HG03045 (cell line): ENCODE data around the gene BPHL.
"Not testable (repeated sequence)": the region's sequence is repeated elsewhere in the genome, so short reads cannot be mapped to it uniquely, and the experiment has no call there.

Experiments used
- ATAC-seq: cut with Tn5 transposase; IDR thresholded peaks from one replicate; pipeline ENCODE4 v1.9.1; 2021; ENCODE audit warnings: mild to moderate bottlenecking, moderate library complexity; ENCODE audit not compliant: unreplicated experiment

Gene BPHL

GRCh38 chr6:3120765-3121089 is 2.2 kb downstream of the BPHL start:
- ATAC-seq: no peak

- no peak for ATAC-seq
These were observed 4.3 kb downstream of the BPHL start for GRCh38 chr6:3122823-3123182.

- no peak for ATAC-seq
These were observed 6.2 kb downstream of the BPHL start for GRCh38 chr6:3124667-3125066.

- ATAC-seq: no peak
These were observed 7.3 kb downstream of the BPHL start for GRCh38 chr6:3125815-3126214.

- no peak for ATAC-seq
These were observed 10.0 kb downstream of the BPHL start for GRCh38 chr6:3128356-3129108.

GRCh38 chr6:3131695-3132094 is 13.2 kb downstream of the BPHL start:
- no peak for ATAC-seq

- ATAC-seq: no peak
These were observed 15.0 kb downstream of the BPHL start for GRCh38 chr6:3133515-3133914.

GRCh38 chr6:3135668-3136291 is 17.3 kb downstream of the BPHL start:
- ATAC-seq: no peak

GRCh38 chr6:3136292-3137011 is 17.9 kb downstream of the BPHL start:
- ATAC-seq: no peak

- ATAC-seq: no peak
These were observed 18.7 kb downstream of the BPHL start for GRCh38 chr6:3137057-3137777.

- ATAC-seq: not testable (repeated sequence)
These were observed 19.4 kb downstream of the BPHL start for GRCh38 chr6:3137873-3138272.

GRCh38 chr6:3138341-3138740 is 19.8 kb downstream of the BPHL start:
- no peak for ATAC-seq

- ATAC-seq: no peak
These were observed 20.8 kb downstream of the BPHL start for GRCh38 chr6:3139090-3139903.

- ATAC-seq: no peak
These were observed 21.7 kb downstream of the BPHL start for GRCh38 chr6:3140201-3140600.

- ATAC-seq: no peak
These were observed 24.0 kb downstream of the BPHL start for GRCh38 chr6:3142536-3142935.

- ATAC-seq: no peak
These were observed 24.6 kb downstream of the BPHL start for GRCh38 chr6:3143158-3143557.

- ATAC-seq: no peak
These were observed 26.1 kb downstream of the BPHL start for GRCh38 chr6:3144571-3144970.

- ATAC-seq: no peak
These were observed 29.6 kb downstream of the BPHL start for GRCh38 chr6:3147914-3148757.

GRCh38 chr6:3151691-3152090 is 33.2 kb downstream of the BPHL start:
- no peak for ATAC-seq

GRCh38 chr6:3152689-3153088 is 34.2 kb downstream of the BPHL start:
- no peak for ATAC-seq
